NCI-H526 treated with DMSO at 0.1 percent for 48 hours (cell line): ENCODE data around the gene RASSF10.

Source experiments
- DNase-seq: peaks from one replicate; lab custom pipeline; 2025; lab: John Stamatoyannopoulos, UW

RASSF10 gene

GRCh38 chr11:13055200-13055599 lies 46.1 kb downstream of the RASSF10 start:
- DNase-seq = no peak

GRCh38 chr11:13061294-13061990 lies 52.3 kb downstream of the RASSF10 start:
- no peak for DNase-seq
